LNCaP clone FGC (cell line): ENCODE data around the gene SLC17A5.
"Not testable (repeated sequence)": the region's sequence is repeated elsewhere in the genome, so short reads cannot be mapped to it uniquely, and the experiment has no call there.

Experiments used
- DNase-seq: peaks from one replicate; pipeline ENCODE4 v3.0.0-alpha.2; 2011; ENCODE audit warnings: low read depth
- H3K4me3 ChIP-seq: 2 replicates; pipeline ENCODE4 v1.5.1; 2011; ENCODE audit warnings: mild to moderate bottlenecking, low read depth, low read length, control low read depth
- CTCF ChIP-seq: IDR thresholded peaks from 2 replicates; pipeline ENCODE4 v1.5.1; 2012; ENCODE audit warnings: mild to moderate bottlenecking; ENCODE audit not compliant: control insufficient read depth, insufficient read depth; ENCODE audit errors: extremely low read depth

Gene SLC17A5

DNA sequence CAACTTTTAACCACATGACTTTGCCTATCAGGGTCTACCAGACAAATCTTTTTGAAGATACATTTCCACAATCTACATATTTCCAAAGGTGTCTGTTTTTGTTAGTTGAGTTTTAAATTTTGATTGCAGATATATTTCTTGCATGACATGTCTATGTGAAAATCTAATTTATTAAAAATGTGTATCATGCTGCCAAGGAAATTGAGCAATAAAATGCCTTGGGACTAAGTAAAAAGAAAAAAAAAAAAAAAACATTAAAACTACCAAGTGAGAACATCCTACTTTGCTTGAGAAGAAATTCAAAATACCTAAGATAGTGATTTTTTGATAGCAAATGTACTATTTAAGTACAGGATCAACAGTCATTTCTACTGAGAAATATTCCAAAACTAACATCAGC is 17.7 kb downstream of the SLC17A5 start:
- H3K4me3 ChIP-seq, result no peak overlapping the region
- DNase-seq, result no peak
- no peak for TF ChIP-seq CTCF

- no peak overlapping the region for H3K4me3 ChIP-seq
- no peak for DNase-seq
- TF ChIP-seq CTCF, result no peak
These were observed 21.4 kb downstream of the SLC17A5 start for GRCh38 chr6:73632346-73632745.

- H3K4me3 ChIP-seq, result no peak overlapping the region
- DNase-seq, result no peak
- no peak for TF ChIP-seq CTCF
These were observed 21.9 kb downstream of the SLC17A5 start for GRCh38 chr6:73631849-73632248.

GRCh38 chr6:73630401-73630800 is 23.4 kb downstream of the SLC17A5 start:
- no peak for TF ChIP-seq CTCF
- no peak overlapping the region for H3K4me3 ChIP-seq
- DNase-seq, result no peak

DNA sequence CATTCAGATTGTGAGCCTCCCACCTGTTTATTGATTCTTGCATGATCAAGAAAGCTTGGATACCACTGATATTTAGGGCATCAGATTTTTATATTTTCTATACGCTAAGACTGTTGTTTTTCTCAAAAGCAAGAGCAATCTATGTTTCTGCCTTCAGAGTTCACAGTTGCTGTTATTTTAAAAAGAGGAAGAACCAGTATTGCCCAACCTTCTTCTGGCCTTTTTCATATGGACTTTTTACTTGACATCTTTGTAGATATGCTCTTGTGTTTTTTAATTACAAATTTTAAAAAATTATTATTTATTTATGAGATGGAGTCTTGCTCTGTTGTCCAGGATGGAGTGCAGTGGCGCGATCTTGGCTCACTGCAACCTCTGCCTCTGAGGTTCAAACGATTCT is 28.9 kb downstream of the SLC17A5 start:
- no peak for TF ChIP-seq CTCF
- H3K4me3 ChIP-seq, result no peak overlapping the region
- no peak for DNase-seq

DNA sequence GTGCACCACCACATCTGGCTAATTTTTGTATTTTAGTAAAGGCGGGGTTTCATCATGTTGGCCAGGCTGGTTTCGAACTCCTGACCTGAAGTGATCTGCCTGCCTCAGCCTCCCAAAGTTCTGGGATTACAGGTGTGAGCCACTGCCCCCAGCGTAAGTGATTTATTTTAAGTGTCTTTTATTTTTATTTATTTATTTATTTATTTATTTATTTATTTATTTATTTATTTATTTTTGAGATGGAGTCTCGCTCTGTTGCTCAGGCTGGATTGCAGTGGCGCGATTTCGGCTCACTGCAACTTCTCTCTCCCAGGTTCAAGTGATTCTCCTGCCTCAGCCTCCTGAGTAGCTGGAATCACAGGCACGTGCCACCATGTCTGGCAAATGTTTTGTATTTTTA is 30.3 kb downstream of the SLC17A5 start:
- not testable (repeated sequence) for DNase-seq, H3K4me3 ChIP-seq

DNA sequence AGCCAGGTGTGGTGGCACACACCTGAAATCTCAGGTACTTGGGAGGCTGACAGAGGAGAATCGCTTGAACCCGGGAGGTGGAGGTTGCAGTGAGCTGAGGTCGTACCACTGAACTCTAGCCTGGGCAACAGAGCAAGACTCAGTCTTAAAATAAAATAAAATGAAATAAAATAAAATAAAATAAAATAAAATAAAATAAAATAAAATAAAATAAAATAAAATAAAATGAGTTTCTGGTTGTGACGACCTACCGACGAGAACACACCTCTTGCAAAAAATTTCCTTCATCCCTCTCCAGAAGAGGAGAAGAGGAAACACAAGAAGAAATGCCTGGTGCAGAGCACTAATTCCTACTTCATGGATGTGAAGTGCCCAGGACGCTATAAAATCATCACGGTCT is 35.7 kb downstream of the SLC17A5 start:
- H3K4me3 ChIP-seq, DNase-seq: not testable (repeated sequence)

DNA sequence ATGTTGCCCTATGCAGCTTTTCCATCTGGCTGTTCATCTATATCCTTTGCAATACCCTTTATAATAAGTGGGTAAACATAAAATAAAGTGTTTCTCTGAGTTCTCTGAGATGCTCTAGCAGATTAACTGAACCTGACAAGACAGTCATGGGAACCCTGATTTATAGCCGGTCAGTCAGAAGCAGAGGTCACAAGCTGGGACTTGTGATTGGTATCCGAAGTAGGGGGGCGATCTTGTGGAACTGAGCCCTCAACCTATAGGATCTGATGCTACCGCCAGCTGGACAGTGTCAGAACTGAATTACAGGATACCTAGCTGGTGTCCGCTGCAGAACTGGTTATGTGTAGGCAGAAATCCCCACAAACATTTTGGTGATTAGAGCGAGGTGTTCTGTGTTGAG is 39.0 kb downstream of the SLC17A5 start:
- H3K4me3 ChIP-seq, result no peak overlapping the region
- no peak for TF ChIP-seq CTCF
- DNase-seq, result no peak
